GM18498 (cell line): ENCODE results near the gene VAV3.

ENCODE experiments used
- ATAC-seq: cut with Tn5 transposase; IDR thresholded peaks from one replicate; pipeline ENCODE4 v1.9.1; 2021; ENCODE audit warnings: mild to moderate bottlenecking, moderate library complexity; ENCODE audit not compliant: unreplicated experiment

The VAV3 gene

DNA sequence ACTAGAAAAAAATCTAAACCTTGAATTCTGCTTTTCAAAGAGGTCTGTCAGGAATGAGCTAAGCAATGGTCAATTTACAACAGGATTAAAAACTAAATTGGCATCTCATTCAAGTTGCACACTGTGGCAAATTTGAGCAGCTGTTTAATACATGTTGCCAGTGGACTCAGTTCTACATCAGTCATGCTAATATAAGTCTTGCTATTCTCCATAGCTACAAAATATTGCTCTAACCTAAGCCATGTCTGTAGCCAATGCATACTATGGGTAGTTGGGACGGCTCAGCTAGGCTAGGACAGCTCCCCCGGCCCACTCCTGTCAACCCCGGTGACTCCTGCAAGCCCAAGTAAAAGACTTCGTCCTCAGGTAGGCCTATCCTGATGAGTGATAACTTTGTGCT lies 10.9 kb upstream of the VAV3 start:
- no peak for ATAC-seq

DNA sequence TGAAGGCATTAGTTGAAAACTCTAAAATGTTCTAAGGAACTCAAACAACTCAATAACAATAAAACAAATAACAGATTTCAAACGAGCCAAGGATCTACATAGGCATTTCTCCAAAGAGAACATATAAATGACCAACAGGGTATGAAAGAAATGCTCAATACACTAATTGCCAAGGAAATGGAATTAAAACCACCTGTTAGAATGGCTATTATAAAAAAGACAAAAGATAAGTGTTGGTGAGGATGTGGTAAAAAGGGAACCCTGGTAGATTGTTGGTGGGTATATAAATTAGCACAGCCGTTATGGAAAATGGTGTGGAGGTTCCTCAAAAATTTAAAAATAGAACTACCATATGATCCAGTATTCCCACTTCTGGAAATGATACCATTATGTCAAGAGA lies 9.1 kb upstream of the VAV3 start:
- ATAC-seq: no peak

DNA sequence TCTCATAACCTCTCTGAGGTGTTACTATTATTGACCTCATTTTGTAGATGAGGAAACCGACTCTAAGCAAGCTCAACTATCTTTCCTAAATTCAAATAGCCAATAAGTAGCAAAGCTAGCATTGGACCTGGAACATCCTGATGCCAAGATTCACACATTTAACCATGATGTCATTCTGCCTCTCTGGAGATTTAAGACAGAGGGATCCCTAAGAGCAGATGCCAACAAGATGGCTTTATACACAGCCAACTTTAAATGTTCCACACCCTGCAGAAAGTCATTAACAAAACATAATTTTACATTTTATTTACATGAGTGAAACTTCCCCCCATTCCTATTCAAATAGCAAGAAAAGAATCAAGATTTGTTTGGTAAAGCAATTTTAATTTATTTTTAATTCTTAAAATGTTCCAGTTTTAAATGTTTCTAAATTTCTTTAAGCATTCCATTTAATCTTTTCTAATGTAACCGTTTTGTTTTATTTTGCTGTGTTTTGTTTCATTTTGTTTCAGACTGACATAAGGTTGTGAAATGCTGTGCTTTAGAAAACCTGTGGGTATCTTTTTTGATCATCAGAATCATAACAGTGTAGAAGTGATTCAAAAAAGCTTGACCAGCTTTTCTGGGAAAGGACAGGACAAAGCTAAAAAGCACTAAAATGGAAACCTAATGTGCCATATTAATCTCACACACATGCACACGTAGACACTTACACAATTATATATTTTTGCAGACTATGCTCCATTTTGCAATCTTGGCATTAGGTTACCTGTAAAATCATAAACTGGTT lies 7.6 kb upstream of the VAV3 start:
- ATAC-seq: no peak

DNA sequence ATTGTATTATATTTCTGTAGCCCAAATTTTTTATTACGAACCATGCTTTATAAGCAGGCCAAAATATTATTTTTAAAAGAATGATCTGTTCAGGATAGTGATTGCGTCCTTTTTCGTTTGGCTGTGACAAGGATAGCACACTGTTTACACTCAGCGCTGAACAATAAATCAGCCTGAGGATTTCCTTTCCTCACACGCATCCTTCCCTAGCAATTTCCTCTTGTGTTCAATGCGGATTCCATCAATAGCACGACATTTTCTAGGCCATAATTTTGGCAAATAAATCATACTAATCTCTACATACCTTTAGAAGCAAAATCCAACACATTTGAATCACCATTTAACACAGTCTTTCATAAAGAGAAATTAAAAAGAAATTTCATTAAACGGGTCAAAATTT lies 1.6 kb upstream of the VAV3 start:
- no peak for ATAC-seq

DNA sequence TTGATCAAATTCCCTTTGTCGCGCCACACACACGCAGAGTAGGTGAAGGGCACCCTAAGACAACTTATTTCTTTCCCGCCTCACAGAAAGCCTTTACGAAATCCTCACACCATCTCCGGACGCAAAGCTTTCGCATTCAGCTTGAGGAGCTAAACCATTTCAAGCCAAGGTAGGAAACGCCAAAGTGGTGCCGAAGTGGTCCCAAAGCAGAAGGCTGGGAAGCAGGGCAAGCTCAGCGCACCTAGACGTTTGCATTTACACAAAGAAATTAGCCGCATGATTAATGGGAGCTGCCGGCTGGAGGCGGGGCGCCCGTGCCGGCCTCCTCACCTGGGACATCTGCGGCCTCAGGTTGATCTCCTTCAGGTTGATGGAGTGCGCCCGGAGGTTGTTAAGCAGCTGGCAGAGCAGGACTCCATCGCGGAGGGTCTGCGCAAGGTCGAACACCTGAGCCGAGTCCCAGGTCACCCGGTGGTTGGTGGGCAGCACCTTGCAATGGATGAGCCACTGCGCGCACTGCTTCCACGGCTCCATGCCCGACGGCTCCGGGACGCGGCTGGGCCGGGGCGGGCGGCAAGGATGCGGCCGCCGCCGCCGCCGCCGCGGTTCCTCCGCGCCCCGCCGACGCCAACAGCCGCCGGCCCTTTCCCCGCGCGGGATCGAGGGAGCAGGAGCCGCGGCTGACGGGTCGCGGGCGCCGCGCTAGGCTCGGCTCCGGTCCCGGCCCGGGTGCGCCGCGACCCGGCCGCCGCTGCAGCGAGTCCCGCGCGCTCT lies 457 bp downstream of the VAV3 start:
- peak; percentile 0 for ATAC-seq

DNA sequence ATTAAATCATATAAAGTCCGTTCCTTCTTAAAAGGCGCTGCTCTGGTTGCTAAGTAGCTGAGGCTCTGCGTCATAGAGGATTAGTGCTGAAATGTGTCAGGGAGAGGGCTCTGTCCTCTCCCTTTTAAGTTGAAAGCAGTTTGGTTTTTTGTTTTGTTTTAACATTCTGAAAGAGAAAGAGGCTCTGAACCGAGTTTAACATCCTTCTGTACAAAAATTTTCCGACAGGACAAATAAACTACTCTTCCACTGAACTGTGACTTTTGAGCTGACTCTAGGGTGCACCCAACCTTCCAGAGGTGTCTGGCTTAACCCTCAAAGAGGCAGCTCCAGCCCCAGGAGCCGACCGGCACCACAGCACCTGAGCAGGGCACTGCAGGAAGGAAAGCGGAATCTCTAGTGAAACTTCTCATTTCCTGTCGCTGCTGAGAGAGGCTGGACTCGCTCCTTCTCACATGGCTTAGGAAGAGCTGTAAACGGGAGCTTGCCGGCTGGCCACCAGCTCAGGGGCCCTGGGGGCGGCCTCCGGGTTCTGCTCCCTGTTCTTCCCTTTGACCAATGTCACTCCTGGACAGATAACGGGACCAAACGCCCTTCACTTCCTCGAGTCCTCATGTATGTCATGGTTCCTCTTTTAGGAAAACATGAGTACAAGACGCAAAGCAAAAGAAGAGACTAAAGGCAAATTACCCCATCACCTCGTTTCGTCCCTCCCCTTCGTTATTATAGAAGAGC lies 1.2 kb downstream of the VAV3 start:
- ATAC-seq: peak; percentile 84

DNA sequence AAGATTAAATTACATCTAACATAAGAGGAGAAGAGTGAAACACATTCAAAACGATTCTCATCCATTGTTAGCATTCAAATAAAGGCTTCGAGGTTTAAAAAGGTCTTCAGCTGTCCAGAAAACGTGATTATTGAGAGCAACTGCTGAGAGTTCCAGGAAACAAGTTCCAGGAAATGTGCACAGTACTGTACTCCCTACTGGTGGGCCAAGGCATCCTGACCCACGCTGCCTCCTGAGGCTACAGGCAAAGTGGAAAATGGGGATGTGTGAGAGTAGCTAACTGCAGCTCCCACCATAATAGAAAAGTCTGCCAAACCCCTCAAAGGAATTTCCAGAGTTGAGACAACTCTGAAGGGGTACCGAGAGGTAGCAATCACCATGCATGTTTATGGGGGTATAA lies 2.0 kb downstream of the VAV3 start:
- no peak for ATAC-seq

DNA sequence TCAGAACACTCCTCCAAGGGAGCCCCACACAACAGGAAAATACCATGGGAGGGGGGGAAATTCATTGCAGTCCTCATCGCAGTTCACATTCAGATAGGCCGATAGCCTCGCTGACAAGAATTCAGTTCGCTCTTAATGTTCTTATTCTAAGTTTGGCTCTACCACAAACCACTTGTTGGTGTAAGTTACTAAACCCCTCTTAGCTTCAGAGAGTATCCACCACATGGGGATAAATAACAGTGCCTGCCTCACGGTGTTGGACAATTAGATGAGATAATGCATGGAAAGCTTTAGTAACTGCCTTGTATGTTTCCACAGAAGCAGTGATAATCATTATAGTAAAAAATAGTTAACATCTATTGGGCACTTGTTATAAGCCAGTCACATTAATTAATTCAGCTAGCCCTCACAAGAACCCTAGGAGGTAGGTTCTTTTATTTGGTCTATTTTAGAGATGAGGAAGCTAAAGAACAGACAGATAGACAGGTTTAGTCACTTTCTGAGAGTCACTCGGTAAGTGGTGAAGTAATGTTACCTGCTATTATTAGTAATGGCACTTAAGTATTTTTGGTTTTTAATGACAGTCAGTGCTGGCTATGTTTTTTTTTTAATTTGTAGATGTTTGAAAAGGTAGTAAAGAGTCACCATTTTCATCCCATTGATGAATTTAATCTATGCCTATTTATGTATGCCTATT lies 10.1 kb downstream of the VAV3 start:
- ATAC-seq: no peak

DNA sequence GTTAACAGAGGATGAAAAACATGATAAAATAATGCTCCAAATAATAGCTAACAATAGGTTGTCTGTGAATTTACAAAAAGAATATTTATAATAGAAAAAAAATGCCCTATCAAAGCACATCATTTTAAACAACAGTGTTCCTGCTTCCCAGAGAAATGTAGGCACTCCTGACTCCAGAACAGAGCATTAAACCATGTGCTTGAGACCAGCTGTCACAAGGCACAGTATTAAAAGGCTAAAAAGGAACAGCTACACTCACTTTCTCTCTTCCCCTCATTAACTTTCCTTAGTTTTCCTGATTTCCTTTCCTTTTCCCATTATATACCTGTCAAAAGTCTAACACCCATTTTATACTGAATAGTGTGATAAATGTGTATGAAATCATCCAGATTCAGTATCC lies 10.9 kb downstream of the VAV3 start:
- no peak for ATAC-seq

DNA sequence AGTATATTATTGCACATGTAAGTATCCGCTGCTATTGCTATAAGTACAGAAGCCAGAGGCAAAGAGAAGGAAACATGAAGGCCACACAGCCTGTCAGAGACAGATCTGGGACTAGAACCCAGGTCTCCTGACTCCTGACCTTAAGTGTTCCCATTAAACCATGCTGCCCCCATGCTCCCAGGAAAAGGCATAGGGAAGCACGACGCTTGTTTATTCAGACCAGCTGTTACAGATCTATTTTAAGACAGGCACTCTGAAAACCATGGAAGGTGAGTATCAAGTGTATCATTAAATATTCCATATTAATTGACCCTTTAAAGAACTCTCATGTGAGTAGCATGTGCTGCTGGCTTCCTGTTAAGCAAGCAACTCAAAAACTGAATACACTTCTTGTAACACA lies 11.4 kb downstream of the VAV3 start:
- ATAC-seq: no peak

DNA sequence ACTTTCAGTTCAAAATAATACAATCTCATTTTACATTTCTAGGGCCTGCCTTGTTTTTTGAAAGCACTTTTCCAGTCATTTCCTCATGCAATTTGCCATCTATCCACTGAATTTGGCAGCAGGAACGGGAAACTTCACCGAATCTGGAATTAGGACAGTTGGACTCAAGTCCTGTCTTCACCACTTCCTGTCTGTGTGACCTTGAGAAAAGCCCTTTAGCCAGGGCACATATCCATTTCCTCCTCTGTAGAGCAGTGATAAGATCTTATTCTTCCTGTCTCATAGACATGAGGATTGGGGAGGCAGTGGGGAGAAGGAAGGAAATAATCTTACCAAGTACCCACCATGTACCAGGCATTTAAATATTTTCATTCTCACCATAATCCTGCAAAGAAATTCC lies 12.0 kb downstream of the VAV3 start:
- ATAC-seq: no peak

DNA sequence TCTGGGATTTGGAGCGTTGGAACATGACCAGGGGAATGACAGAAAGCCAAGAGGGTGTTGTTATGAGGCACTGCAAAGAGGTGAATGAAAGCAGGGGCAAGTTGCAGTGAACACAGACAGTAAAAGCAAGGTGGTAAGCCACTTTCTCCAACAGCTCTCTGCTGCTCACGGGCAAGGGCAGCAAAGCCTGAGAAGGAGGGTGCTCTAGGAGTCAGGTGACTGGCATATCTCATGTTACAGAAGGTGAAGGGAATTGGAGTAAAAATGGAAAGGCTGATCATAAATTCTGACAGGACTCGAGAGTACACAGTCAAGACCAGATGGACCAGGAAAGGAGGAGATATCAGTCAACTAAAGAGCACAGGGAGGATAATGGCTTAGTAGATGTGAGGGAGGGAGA lies 14.5 kb downstream of the VAV3 start:
- peak; percentile 12 for ATAC-seq

DNA sequence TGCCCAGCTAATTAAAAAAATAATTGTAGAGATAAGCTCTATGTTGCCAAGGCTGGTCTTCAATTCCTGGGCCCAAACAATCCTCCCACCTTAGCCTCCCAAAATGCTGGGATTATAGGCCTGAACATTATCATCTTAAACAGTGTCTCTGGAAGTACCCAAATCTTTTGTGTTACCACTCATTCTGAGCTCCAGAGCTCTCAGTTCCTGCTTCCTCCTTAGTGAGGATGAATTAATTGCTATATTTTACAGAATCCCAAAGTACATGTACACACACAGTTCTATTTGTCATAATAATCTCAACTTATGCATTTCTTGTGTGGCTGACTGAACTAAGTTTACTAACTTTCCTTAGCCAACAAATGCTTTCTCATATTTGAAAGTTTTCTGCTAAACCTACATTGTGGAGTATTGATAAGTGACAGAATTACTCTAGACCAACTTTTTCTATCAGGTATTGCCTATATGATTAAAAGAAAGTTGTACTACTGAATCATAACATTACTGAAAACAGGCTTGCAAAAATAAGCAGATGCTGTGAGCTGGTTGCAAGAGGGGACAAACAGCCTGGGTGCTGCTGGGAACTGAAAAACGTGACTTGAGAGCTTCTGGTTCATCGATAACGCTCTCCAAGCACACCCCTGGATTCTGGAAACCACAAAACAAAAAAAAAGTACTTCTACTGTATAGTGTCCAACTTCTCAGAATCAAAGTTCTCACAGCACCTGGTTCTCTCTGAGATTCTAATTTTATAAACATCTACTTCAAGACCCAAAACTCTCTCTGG lies 15.3 kb downstream of the VAV3 start:
- peak; percentile 93 for ATAC-seq

DNA sequence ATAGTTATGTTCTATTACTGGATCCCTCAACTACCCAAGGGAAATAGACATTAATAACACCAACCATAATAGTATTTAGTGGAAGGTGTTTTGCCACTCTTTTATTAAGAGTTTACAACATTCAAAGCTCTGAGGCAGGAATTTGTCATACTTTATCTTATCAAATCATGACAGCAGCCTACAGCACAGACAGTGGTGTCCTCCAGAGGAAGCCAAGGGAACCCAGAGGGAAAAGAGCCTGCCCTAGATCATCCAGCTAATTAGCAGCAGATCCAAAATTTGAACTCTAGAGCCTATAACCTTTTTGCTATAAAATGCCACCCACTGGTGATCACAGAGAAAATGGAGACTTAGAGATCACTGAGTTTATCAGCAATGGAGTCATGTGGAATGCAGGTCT lies 18.2 kb downstream of the VAV3 start:
- ATAC-seq: no peak

DNA sequence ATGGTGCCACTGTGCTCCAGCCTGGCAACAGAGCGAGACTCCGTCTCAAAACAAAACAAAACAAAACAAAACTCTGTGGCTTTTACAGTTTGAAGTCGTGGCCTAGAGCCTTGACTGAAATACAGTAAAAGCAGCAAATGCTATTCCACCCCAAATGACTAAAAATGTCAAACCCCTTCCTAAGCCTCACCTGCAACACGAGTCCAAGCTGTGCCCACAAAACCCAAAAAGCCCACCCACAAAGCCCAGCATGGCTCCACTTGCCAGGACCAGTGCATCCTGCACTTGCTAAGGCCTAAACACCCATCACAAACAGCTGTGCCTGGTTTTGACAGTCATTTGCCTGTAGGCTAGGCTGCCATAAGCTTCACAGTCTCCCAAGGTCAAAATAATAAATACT lies 21.3 kb downstream of the VAV3 start:
- no peak for ATAC-seq

DNA sequence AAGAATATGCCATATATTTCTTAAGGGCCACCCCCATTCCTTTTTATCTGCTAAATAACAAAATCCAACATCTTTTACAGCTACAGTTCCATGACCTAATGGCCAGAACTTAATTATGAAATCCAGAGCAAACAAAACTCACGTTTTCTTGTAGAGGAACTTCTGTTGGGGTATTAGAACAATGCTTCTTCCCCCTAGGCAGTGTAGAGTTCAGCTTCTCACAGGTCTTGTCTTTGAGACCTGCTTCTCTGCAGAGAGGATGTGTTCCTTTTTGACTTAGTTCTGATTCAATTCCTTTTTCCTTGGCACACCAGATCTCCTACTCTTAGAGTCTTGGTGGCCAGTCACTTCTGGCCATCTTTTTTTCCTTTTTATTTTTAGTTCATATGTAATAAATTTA lies 22.2 kb downstream of the VAV3 start:
- ATAC-seq: no peak

DNA sequence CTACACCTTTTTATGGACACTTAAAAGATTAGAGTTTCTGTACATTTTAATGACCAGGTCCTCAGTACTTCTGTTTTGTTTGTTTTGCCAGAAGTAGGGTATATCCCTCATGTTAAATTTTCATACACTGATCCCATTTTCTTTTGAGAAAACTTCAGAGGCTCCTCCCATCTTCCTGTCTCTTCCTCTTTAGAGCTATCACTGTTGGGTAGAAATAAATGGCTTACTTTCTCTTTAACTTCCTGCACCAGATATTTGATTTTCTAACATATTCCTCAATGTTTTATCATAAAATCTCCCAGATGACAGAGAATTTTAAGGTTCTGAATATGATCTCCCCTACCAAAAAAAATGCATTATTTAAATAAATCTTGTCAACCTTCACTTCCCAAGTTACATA lies 23.4 kb downstream of the VAV3 start:
- no peak for ATAC-seq

DNA sequence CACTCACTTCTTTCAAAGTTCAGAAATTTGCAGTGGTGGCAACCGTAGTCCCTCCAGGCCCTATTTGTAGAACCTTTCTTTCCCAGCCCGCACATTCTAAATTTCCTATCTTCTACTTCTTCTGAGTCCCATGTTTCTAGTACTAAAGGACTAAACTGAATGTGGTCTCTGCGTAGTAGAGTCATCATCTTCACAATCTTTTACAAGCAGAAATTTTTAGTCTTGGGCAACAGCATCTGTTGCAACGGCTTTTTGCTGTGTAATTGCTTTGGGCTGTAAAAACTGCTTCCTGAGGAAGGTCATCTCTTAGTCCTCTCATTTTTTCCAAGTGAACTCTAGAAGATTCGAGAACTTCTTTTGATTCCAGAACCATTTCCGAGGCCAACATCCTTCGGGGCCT lies 23.9 kb downstream of the VAV3 start:
- ATAC-seq: no peak

DNA sequence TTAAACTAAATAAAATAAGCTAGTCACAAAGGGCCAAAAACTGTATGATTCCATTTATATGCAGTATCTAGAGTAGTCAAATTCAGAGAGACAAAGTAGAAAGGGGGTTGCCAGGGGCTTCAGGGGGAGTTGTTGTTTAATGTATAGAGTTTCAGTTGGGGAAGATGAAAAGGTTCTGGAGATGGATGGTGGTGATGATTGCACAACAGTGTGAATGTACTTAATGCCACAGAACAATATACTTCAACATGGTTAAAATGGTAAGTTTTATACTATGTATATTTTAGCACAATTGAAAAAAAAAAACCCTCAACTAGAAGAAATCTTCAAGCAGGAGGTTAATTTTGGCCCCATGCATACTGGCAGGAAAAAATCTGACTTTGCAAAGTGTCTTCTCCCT lies 24.3 kb downstream of the VAV3 start:
- no peak for ATAC-seq

DNA sequence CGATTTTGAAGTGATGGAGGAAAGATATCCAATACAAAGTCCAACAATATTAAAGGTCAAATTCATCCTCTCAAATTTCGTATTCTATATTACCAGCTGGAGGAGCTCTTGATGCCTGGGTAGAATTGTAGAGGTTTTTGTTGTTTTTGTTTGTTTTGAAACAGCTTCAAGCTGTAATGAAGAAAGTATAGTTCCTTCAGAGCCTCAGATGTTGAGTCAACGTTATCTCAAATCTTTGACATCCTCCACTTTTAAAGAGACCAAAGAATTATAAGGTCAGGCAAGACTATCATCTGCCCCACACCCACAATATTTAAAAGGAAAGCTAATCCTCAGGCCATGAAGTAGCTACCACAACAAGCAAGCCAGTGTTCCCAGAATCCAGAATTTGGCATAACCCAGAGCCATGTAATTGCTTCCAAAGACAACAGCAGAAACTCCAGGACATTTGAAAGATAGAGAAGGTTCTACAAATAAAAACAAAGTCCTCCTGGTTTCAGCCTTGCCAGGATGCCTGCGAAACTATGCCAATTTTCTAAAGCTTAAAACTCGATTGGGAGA lies 24.9 kb downstream of the VAV3 start:
- ATAC-seq: no peak
